Inflammatory macrophage treated with lipopolysaccharide for 4 hours (primary cell): ENCODE data around the gene THSD7A.

Experiments
- DNase-seq: peaks from one replicate; pipeline ENCODE4 v3.0.0-alpha.2; 2020

The THSD7A gene

GRCh38 chr7:11747715-11748485 lies 84.1 kb downstream of the THSD7A start:
- no peak for DNase-seq

GRCh38 chr7:11746591-11746990 lies 85.4 kb downstream of the THSD7A start:
- DNase-seq, result no peak

DNA sequence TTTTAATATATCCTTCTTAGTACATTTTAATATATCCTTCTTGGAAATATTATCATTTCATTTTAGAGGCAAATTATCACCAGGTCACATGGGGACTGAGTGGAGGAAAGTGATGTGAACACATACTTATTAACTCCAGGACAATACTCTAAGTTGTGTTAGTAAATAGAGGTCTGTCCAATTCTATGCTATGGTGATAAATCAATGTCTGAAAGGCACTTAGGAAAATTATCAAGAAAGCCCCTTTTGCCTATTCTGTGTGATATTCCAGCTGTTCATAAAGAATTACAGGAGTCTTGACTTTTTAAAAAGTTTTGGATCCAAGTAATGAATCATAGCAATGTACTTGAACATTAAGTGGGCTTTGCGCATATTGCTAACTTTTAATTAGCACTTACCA lies 88.5 kb downstream of the THSD7A start:
- no peak for DNase-seq

DNA sequence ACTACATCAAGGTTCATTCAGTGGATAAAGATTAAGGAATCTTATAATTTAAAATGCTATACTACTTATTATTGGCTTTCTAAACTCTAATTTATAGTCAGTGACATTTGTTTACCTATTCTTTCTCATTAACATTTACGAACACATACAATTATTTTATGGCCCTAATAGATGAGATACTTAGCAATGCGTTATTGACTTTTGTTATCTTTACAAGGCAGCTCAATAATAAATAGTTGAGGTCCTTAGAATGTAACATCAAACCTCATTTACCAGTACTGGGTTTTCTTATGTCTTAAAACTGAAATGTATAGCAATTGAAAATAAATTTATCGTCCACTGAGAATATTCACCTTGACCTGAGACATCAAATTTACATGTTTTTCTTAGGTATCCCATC lies 89.0 kb downstream of the THSD7A start:
- DNase-seq, result no peak

DNA sequence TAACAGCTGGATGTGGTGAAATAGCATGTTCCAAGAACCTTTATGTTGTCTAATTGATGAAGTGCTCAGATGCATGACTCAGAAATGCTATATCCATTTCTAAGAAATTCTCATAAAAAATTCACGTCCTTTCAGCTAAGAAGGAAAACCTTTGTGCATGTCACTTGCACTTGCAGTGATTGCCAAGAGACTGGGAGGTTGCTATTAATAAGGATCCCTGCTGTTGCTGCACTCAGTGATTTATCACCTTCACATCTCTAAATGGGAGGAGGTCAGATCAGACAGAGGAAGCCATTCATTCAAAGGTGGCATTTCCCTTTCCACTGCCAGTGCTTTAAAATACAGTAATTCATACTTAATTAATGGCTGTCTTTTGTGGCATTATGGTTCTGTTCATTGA lies 89.5 kb downstream of the THSD7A start:
- no peak for DNase-seq

DNA sequence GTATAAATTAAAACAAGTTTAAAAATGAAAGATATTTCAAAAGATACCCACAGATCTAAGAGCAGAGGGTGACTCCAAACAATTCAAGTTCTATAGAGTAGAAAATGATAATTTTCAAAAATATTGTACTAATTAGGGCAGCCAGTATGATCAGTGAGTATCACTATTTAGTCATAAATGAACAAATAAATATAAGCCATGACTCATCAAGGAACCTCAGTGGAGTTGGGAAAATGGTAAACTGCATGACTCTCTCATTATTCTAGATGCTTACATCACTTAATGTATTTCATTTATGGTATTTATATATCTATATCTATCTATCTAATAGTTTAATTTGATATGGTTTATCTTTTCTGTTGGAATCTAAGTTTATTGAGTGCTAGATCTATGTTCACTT lies 94.3 kb downstream of the THSD7A start:
- no peak for DNase-seq

GRCh38 chr7:11732207-11732606 lies 99.8 kb downstream of the THSD7A start:
- DNase-seq, result no peak

DNA sequence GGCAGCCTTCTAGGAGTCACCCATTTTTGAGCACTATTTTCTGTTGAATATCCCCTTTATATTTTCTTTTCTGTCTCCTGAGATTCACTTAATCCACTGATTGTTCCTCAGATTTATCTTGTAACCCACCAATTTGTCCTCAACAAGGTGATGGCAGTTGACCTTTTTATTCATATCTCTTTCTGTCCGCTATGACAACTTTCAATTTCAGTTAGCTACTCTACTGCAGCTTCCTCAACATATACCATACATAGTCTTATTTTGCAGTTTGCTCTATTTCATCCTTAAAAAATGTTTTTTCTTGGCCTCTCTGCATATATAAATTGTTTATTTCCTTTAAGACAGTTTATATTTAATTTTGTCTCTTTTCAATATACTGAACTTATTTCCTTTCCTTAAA lies 101.3 kb downstream of the THSD7A start:
- no peak for DNase-seq

DNA sequence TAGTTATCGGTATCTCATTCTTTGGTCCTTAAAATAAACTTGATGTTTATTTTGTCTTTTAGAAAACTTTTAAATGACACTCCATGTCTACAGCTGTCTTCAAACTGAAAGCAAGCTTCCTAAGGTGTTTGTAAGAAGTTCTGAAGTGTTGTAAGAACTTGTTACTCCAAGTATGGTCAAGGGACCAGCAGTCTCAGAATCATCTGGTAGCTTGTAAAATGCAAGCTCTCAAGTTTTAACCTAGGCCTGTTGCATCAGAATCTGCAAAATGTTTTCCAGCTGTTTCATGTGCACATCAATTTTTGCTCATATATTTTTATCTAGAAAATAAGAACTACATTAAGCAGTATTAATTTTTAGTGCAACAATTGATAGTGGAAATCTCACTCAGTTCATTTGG lies 104.1 kb downstream of the THSD7A start:
- DNase-seq, result no peak

DNA sequence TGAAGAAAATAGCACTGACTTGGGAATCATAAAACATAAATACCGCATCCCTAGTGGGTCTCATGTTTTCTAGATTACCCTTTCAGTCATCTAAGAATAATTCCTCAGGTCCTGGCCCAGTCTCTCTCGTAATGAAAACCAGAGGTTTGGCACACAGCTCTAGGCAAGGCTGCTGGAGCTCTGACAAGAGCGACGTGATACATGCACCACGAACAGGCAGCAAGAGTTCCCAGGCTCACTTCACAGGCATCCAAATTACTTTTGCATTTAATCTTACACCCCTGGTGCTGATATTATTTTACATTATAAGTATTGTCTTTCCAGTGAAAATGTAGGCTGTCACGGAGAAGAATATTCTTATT lies 105.2 kb downstream of the THSD7A start:
- no peak for DNase-seq

DNA sequence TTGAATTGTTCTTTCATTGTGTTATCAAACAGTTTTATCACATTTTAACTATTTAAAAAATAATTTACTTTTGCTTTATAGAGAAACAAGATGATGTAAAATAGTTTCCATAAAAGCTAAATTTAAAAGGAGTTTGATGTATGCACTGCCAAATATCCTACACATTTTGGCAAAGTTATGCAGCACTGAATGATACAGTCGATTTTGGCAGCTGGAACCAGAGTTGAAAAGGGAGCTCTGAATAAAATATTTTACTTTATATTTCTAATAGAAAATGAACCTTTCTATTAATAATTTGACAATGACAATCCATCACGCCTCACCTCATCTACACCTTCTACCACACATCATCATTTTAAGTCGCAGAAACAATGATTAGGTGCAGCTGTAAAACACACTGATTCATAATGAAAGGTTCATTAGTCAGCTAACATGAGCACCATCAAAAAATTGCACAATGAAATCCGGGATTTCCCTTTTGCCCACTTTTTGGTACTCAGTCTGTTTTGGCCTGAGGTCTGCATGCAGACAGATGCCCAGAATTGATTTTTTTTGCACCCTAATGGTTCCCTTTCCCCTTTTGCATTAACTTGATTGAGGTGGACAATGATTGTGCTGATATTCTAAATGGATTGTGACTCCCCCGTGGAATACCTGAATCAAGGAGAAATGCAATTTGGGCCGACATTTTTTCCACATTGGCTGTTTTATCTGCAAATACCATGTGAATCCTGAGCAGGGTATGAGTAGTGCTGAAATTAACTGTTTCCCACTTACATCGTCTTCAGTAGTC lies 105.8 kb downstream of the THSD7A start:
- DNase-seq, result no peak

DNA sequence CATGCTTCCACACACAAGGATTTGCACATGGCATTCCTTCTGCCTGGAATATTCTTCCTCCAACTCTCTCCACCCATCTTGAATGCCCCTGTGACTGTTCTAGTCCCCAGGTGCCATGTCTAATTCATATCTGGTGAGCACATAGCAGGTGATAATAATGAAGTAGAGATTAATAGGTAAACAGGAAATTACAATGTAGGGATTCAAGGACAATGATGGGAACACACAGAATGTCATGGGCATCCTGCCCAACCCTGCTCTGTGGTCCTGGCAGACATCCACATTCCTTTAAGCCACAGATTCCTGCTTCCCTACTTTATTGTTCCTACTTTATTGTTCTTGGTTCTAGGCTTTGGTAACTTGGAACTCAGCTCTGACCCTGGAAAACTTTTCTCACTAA lies 115.8 kb downstream of the THSD7A start:
- DNase-seq, result no peak

GRCh38 chr7:11714676-11715075 lies 117.3 kb downstream of the THSD7A start:
- DNase-seq, result no peak

- no peak for DNase-seq
Observed at GRCh38 chr7:11714205-11714604, 117.8 kb downstream of the THSD7A start.

DNA sequence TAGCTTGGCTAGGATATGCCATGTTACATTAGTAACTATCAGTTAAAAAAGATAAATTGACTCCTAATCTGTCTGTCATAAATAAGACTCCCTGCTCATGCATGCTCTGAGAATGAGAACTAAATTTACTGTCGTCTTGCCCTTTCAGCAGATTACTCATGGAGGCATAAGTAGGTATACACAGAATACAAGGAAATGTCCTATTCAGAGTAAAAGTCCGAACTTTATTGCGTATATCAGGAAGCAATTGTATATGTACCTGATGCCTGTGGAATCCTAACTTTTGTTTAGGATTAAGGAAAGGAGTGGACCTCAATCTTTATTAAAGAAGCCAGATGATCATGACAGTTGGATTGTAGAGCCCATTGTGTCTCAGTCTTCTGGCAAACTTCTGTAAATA lies 118.6 kb downstream of the THSD7A start:
- DNase-seq, result no peak

GRCh38 chr7:11710377-11710776 lies 121.6 kb downstream of the THSD7A start:
- no peak for DNase-seq

GRCh38 chr7:11709196-11709595 lies 122.8 kb downstream of the THSD7A start:
- no peak for DNase-seq

GRCh38 chr7:11707606-11708193 lies 124.3 kb downstream of the THSD7A start:
- no peak for DNase-seq

DNA sequence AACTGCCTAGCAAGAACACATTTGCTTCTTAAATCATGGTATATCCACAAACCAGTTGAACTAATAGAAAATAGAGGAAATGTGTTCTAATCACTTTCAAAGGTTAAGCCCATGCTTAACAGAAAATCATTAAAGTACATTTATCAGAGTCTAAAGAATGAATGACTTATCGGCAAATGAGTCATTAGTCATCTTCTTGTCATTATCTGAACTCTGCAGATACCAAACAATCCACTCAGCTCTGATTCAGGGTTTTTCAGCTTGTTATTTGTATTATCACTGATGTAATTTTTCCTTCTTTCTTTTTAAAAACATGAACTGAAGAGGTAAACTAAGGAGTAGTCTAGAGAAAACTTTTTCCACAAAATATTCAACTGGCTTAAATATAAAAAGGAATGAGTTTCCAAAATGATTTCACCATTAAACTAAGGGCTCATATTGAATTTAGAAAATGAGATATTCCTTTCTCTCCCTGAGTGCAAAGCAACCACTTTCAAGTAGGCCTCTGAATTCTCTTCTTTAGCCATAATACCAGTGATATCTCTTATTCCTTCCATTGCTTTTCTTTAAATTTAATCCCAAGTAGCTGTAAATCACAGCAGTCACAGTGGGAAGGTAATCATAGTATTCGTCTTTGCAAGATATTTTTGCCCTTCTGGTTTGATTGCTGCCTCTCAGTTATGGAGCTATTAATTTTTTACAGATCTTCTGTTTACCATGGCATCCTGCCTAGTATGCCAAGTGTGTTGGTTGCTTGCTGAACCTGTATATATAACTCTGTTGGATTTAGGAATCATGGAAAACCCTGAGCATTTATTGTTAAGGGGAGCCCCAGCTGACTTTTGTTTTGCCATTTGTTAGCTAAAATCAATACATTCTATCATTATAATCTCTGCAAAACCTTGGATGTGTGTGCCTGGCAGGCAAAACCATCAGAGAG lies 125.1 kb downstream of the THSD7A start:
- DNase-seq, result no peak

GRCh38 chr7:11703829-11704228 lies 128.2 kb downstream of the THSD7A start:
- DNase-seq, result no peak

GRCh38 chr7:11702938-11703337 lies 129.1 kb downstream of the THSD7A start:
- DNase-seq, result no peak

- DNase-seq, result no peak
Observed at GRCh38 chr7:11701829-11702560, 130.0 kb downstream of the THSD7A start.
